Testis (tissue), 2 donors: ENCODE data around the gene IL17RD.

ENCODE experiments used
- CTCF ChIP-seq, 3 experiments: fragments of 450-650 bp in 2 of 3; fragments of 200-600 bp in 1 of 3; sonication (generic) in 1 of 3; IDR thresholded peaks; one replicate each; pipeline ENCODE4 v1.5.1; 2016 to 2019; ENCODE audit warnings: antibody characterized with exemption in 3 of 3, mild to moderate bottlenecking in 2 of 3, moderate library complexity in 1 of 3
- POLR2A ChIP-seq: fragments of 450-650 bp; IDR thresholded peaks from one replicate; pipeline ENCODE4 v1.6.1; 2017; ENCODE audit warnings: antibody characterized with exemption, mild to moderate bottlenecking, moderate library complexity

GRCh38 chr3:57141719-57142410 is 23.3 kb downstream of the IL17RD start:
- TF ChIP-seq CTCF (IDR thresholded peaks at IDR 0.05), result no peak
- TF ChIP-seq POLR2A, result no peak
